ENCODE measurements around the gene PCBP3. TPM values are rescaled to one million over a fixed set of nuclear protein-coding genes. Genes with fewer than 3 reads are reported as not detected.

Gene PCBP3
- total RNA-seq, 2 experiments from 2014 or later, result 3.4 to 3.9 TPM

DNA sequence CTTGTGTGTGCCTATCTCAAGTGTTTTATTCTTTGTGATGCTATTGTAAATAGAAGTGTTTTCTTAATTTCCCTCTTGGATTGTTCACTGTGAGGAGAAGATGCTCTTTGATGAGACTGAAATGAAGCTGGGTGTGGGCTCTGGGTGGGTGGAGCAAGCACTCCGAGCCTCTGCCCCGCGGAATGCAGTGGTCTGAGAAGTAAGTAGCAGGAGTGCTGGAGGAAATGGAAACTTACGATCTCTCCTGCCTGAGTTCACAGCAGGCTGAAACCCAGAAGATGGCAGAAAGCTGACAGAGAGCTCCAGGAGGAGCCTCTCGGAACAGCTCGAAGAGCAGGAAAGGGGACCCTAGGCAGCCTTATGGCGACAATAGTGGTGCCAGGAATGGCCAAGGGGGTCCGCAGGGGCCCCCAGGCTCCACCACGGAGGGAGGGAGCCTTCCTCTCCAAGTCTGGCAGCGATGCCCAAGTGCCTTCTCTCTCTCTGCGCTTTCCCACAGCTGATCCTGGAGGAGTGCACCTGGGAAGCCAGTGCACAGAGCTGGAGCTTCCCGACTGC, 211.2 kb downstream of the PCBP3 start:
- H3K4me1 Mint-ChIP-seq, result no peaks in the 10 kb centered on the region
- no peak overlapping the region for H3K4me3 Mint-ChIP-seq
- peaks cover 3% of the 10 kb centered on the region for H3K27me3 Mint-ChIP-seq
- no peak overlapping the region for H3K27ac Mint-ChIP-seq
- DNase-seq, result no peak
- H3K36me3 Mint-ChIP-seq (ENCODE audit: low read depth), result no peaks in the 10 kb centered on the region
- POLR2A ChIA-PET, result no interaction called here
- no peaks in the 10 kb centered on the region for H3K9me3 Mint-ChIP-seq
- CTCF ChIA-PET, result no interaction called here

DNA sequence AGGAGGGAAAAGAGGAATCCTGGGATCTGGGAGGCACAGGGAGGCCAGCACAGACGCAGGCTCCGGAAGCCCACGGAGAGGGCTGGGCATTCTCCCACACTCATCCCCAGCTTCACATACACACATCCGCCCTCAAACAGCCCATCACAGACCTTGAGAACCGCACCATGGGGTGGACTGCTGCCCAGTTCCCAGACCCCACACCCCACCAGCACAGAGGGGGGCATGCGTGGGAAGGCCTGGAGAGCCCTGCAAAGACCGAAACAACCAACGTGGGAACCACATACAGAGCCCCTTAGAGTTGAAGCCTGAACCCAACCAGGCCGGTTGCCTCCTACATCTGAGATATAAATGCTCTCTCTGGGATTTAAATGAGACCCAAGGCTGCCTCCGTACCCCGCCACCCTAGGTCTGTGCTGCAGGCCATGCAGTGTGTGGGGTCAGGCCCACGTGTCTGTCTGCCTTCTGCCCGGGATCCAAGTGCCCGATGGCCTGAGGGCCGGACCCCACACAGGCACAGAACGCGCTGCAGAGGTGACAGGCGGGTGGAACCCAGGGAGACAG, 211.8 kb downstream of the PCBP3 start:
- POLR2A ChIA-PET, result no interaction called here
- Mint-ChIP-seq H3K4me1 (no peaks in the 10 kb centered on the region), H3K27me3 (peaks cover under 1% of the 10 kb centered on the region), H3K9me3 (no peaks in the 10 kb centered on the region), H3K27ac (no peak overlapping the region), H3K36me3 (ENCODE audit: low read depth) (no peaks in the 10 kb centered on the region), H3K4me3 (no peak overlapping the region)
- no peak for DNase-seq
- CTCF ChIA-PET, result no interaction called here

DNA sequence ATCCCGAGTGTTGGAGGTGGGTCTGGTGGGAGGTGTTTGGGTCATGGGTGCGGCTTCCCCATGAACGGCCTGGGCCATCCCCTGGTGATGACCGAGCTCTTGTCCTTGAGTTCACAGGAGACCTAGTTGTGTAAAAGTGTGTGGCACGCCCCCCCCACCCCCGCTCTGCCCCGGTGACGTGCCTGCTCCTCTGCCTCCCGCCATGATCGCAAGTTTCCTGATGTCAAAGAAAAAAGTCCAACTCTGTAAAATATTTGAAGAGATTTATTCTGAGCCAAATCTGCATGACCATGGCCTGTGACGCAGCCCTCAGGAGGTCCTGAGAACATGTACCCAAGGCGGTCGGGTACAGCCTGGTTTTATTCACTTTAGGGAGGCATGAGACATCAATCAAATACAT, 212.9 kb downstream of the PCBP3 start:
- Mint-ChIP-seq H3K4me1 (no peaks in the 10 kb centered on the region), H3K9me3 (no peaks in the 10 kb centered on the region), H3K36me3 (ENCODE audit: low read depth) (no peaks in the 10 kb centered on the region), H3K4me3 (no peak overlapping the region), H3K27ac (no peak overlapping the region), H3K27me3 (no peaks in the 10 kb centered on the region)
- POLR2A ChIA-PET, result no interaction called here
- DNase-seq, result no peak
- CTCF ChIA-PET, result no interaction called here

DNA sequence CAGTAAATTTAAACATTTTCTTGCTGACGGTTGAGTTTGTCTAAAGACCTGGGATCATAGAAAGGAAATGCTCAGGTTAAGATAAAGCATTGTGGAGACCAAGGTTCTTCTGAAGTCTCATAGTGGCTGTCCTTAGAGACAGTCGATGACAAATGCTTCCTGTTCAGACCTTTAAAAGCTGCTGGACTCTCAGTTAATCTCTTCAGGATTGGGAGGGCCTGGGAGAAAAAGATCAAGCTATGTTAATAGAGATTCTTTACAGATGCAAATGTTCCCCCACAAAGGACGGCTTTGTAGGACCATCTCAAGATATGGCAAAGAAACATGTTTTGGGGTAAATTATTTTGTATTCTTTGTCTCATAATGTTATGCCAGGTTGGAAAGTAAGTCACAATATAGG, 213.4 kb downstream of the PCBP3 start:
- no peak overlapping the region for H3K4me3 Mint-ChIP-seq
- H3K27me3 Mint-ChIP-seq, result no peaks in the 10 kb centered on the region
- no peaks in the 10 kb centered on the region for H3K9me3 Mint-ChIP-seq
- H3K36me3 Mint-ChIP-seq (ENCODE audit: low read depth), result no peaks in the 10 kb centered on the region
- ChIA-PET CTCF (no interaction called here), POLR2A (no interaction called here)
- no peak for DNase-seq
- no peaks in the 10 kb centered on the region for H3K4me1 Mint-ChIP-seq
- H3K27ac Mint-ChIP-seq, result no peak overlapping the region

DNA sequence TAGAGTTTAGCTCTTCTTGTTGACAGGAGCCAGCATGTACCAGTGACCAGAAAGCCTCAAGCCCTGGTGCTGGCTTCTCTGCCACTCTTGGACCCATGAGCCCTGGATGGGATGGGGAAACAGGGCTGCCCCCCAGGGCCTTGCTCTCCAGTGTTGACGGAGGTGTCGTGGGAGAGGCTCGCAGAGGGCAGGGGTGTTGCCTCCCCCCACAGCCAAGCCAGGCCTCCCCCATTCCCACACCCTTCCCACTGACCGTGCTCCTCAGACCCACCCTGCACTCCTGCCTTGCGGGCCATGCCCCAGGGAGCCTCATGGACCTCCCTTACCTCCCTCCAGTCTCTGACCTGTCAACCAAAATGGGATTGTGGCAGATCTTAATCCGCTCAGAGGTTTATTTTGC, 214.2 kb downstream of the PCBP3 start:
- Mint-ChIP-seq H3K4me3 (no peak overlapping the region), H3K27ac (no peak overlapping the region)
- CTCF ChIA-PET, result no interaction called here

DNA sequence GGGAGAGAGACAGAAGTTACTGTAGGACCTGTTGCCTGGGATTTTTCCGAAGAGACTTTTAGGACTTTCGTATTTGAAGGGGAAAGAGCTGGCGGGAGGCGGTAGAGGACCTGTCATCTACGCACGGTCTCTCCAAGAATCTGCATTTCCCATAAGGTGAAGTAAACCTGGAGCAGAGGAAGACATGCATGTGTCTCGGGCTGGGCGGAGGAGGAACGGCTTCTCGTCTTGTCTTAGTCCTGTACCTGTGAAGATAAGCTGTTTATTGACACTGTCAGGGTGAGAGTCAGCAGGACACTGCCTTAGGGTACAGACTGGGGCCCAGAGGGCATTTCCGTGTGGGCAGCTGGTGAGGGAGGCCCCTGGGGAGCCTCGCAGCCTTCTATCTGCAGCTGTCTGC, 214.7 kb downstream of the PCBP3 start:
- Mint-ChIP-seq H3K9me3 (no peaks in the 10 kb centered on the region), H3K4me3 (no peak overlapping the region), H3K36me3 (ENCODE audit: low read depth) (no peaks in the 10 kb centered on the region), H3K27ac (no peak overlapping the region), H3K4me1 (no peaks in the 10 kb centered on the region), H3K27me3 (no peaks in the 10 kb centered on the region)
- ChIA-PET CTCF (no interaction called here), POLR2A (no interaction called here)
- DNase-seq, result no peak

More for the DNA sequence above, 214.2 kb downstream of the PCBP3 start:
- Mint-ChIP-seq H3K9me3 (no peaks in the 10 kb centered on the region), H3K36me3 (ENCODE audit: low read depth) (no peaks in the 10 kb centered on the region), H3K4me1 (no peaks in the 10 kb centered on the region), H3K27me3 (no peaks in the 10 kb centered on the region)
- POLR2A ChIA-PET, result no interaction called here
- DNase-seq, result no peak

DNA sequence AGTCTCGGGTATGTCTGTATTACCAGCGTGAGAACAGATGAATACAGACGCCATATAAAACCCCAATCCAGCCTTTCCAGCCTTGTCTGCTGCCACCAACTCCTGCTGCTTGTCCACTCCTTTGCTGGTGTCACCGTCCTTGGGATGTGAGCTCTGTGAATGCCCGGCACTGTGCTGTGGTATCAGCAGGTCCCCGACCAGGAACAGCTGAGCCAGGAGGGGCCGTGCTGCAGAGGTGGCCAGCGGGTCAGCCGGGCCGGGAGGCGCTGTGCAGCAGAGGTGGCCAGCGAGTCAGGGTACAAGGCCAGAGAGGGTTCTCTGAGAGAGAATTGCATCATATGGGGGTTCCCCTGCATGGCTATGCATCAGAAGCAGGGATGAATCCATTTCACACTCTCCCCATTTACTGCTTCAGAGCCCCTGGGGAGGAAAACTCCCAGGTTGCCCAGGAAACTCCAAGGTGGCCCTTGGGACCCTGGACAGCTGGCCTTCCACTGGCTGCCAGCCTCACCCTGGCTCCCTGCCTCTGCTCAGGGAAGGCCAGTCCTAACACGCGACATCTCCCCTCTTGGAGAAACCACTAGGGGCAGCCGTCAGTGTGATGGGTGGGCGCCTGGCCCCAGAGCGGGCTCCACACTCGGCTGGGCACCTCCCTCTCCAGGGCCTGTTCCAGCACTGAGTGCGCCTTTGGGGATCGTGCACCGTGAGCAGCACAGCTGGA, 215.7 kb downstream of the PCBP3 start:
- Mint-ChIP-seq H3K4me3 (no peak overlapping the region), H3K27me3 (no peaks in the 10 kb centered on the region), H3K27ac (no peak overlapping the region), H3K4me1 (no peaks in the 10 kb centered on the region), H3K36me3 (ENCODE audit: low read depth) (no peaks in the 10 kb centered on the region), H3K9me3 (no peaks in the 10 kb centered on the region)
- ChIA-PET POLR2A (no interaction called here), CTCF (no interaction called here)
- no peak for DNase-seq

DNA sequence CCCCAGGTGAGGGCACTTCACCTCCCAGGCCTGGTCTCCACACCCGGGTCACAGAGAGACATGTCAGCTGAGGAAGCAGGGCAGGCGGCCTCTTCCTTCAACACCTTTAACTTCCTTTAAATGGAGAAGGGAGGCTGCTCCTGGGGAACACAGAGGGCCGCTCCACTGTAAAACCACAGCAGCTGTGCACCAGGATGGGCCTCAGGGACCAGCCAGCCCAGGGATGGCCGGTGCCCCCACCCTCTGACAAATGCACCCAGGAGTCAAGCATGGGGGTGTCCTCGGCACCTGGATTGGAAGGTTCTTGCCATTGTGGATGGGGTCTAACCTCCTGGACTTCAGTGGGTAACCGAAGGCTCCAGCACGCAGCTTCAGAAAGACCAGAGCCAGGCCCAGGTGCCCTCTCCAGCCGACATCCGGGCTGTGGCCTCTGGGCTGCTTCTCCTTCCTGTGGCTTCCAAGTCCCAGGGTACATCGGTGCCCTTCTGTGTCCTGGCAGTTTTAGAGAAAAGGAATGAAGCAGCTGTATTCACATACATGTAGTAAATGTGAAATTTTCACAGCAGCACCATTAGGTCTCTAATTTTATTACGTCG, 216.3 kb downstream of the PCBP3 start:
- DNase-seq, result no peak
- H3K36me3 Mint-ChIP-seq (ENCODE audit: low read depth), result no peaks in the 10 kb centered on the region
- CTCF ChIA-PET, result no interaction called here
- H3K4me1 Mint-ChIP-seq, result no peaks in the 10 kb centered on the region
- POLR2A ChIA-PET, result no interaction called here
- no peaks in the 10 kb centered on the region for H3K9me3 Mint-ChIP-seq
- no peak overlapping the region for H3K4me3 Mint-ChIP-seq
- H3K27ac Mint-ChIP-seq, result no peak overlapping the region
- H3K27me3 Mint-ChIP-seq, result no peaks in the 10 kb centered on the region

DNA sequence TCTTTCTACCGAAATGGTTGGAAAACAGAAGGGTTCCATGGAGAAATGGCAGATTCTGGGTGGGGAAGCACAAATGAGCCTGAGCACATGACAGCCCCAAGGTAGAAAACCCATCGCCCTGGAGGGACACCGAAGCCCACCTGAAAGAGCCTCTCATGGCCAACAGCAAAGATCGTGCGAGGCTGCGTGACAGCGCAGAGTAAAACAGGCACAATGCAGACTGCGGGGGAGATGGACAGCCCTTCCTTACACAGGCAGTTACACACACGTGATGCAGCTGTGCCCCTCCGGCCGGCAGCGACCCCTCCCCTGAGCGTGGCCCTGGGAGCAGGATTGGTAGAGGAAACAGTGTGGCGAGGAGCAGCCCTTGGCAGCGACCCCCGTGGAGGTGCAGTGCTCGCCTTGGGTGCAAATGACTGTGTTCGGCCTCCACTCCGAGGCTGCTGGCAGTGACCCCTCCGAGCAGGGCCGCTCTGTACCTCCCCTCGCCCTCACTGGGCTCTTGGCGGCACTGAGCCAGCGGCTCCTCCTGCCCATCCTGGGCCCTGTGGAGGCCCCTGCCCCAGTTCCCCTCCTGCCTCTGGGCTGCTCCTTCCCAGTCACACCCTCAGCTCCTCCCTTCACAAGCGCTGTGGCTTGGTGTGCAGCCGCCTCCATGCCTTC, 217.1 kb downstream of the PCBP3 start:
- Mint-ChIP-seq H3K36me3 (ENCODE audit: low read depth) (no peaks in the 10 kb centered on the region), H3K4me1 (no peaks in the 10 kb centered on the region), H3K9me3 (no peaks in the 10 kb centered on the region), H3K27me3 (no peaks in the 10 kb centered on the region), H3K4me3 (no peak overlapping the region), H3K27ac (no peak overlapping the region)
- ChIA-PET POLR2A (no interaction called here), CTCF (no interaction called here)
- no peak for DNase-seq

DNA sequence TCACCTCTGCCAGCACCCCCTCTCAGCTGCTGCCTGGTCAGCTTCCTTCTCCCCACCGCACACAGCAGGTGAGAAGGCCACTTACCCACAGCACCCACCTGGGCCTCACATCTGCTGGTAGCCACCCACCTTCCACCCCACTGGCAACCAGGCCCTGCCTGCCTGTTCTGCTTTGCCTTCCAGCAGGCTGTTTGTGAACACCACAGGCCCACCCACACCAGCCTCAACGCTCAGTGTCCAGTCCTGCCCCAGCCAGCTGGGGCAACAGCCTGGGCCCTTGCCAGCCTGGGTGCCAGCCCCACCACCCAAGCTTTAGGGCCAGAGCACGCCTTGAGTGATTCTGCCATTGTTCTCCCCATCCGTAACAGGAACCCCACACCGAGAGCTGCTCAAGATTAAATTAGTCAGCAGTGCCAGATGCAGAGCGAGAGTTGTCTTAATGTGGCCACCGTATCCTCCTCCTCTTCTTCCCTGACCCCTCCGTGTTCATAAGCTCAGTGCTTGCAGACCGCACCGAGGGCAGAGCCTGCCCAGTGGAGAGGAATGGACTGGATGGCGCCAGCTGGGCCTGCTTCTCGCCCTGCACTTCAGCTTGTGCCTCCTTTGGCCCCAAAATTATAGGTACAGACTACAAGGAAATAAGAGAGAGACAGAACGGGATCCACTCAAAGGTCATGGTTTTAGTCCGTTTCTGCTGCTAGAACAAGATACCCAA, 217.8 kb downstream of the PCBP3 start:
- H3K27ac Mint-ChIP-seq, result no peak overlapping the region
- H3K36me3 Mint-ChIP-seq (ENCODE audit: low read depth), result no peaks in the 10 kb centered on the region
- H3K4me3 Mint-ChIP-seq, result no peak overlapping the region
- H3K27me3 Mint-ChIP-seq, result no peaks in the 10 kb centered on the region
- no peak for DNase-seq
- POLR2A ChIA-PET, result no interaction called here
- H3K4me1 Mint-ChIP-seq, result no peaks in the 10 kb centered on the region
- CTCF ChIA-PET, result no interaction called here
- H3K9me3 Mint-ChIP-seq, result no peaks in the 10 kb centered on the region

DNA sequence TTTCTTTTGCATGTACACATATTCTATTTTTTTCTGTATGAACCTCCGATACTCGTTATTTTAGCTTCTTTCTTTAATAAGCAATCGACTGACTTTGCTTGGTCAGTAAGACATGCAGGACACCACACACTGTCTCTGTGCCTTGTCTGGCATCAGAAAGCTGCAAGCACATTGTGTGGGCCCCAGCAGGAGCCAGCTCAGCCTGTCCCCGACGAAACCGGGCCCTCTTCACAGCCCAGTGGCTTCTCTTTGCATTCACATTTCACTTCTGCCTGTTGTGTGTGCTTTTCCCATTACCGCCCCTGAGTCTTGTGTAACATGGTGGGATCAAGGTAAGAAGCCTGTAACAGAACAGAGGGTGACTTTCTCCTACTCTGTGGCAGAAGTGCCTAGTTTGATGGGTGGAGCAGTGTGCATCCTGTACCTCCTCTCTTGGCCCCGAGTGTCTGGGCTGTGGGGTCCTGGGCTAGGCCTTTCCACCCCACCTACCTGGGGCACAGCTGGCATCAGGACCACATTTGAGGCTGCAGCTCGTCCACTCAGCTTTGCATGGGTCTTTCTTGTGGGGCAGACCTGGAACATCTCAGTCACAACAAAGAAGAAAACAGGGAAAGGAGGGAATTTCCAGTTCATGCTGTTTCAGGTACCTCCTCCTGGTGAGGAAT, 219.2 kb downstream of the PCBP3 start:
- Mint-ChIP-seq H3K4me1 (no peaks in the 10 kb centered on the region), H3K36me3 (ENCODE audit: low read depth) (no peaks in the 10 kb centered on the region), H3K27me3 (no peaks in the 10 kb centered on the region), H3K9me3 (no peaks in the 10 kb centered on the region), H3K27ac (no peak overlapping the region), H3K4me3 (no peak overlapping the region)
- no peak for DNase-seq
- CTCF ChIA-PET, result no interaction called here
- POLR2A ChIA-PET, result no interaction called here

DNA sequence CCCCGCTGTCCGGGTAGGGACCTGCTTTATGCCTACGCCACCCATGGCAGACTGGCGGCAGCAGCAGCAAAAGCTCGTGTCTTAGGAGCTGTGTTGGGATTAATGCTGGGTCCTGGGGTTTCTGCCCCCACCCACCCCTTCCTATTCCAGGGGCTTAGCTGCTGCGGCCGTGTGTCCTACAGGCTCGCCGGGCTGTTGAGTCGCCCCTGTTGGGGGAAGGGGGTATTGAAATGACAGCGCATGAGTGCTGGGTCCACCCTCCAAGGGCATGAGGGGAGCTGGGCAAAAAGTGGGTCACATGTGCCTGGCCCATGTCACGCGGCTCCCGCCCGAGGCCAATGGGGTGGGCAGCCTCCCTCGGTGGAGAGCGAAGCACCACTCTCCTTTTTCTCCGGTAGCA, 219.7 kb downstream of the PCBP3 start:
- H3K4me1 Mint-ChIP-seq, result no peaks in the 10 kb centered on the region
- no peak overlapping the region for H3K4me3 Mint-ChIP-seq
- CTCF ChIA-PET, result no interaction called here

DNA sequence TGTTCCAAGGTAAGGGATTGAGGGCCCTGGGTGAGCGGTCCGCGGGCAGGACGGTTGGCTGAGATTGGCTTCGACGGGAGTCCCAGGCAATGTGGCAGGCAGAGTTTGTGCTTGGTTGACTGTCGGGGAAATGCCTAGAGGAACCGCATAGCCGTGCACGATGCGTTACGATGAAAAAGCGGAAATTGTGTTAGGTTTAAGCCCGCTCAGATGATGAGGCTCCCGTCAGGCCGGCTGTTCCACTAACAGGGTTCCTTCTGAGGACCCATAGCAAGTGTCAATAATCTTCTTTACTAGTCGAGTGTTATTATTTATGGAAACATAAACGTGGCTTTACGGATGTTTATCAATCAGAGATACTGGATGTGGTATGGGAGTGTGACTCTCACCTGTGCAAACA, 220.2 kb downstream of the PCBP3 start:
- Mint-ChIP-seq H3K36me3 (ENCODE audit: low read depth) (no peaks in the 10 kb centered on the region), H3K4me1 (no peaks in the 10 kb centered on the region), H3K27me3 (no peaks in the 10 kb centered on the region), H3K4me3 (no peak overlapping the region), H3K27ac (no peak overlapping the region), H3K9me3 (no peaks in the 10 kb centered on the region)
- DNase-seq, result no peak
- POLR2A ChIA-PET, result no interaction called here
- CTCF ChIA-PET, result no interaction called here

More for the DNA sequence above, 219.7 kb downstream of the PCBP3 start:
- POLR2A ChIA-PET, result no interaction called here
- no peak overlapping the region for H3K27ac Mint-ChIP-seq
- DNase-seq, result no peak
- H3K9me3 Mint-ChIP-seq, result no peaks in the 10 kb centered on the region
- no peaks in the 10 kb centered on the region for H3K36me3 Mint-ChIP-seq (ENCODE audit: low read depth)
- no peaks in the 10 kb centered on the region for H3K27me3 Mint-ChIP-seq
